ENCODE results near the gene MCC.

DNA sequence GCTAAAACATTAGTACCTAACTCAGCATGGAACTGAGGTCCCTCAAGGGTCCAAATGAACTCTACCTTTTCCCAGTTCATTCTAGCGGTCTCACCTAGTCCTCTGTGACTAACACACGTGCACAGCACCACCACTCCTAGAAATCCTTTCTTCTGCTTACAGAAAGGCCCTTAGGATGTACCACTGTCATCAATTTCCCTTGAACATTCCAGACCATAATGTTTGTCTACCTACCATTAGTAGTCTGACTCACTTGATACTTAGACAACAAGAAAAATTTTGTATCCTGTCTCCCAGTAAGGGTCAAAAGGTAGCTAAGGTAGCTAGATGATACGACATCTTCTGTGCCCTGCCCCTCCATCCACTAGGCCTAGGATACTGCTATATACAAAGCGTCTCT lies 220.0 kb downstream of the MCC start:
- TF ChIP-seq, protein P1, sequence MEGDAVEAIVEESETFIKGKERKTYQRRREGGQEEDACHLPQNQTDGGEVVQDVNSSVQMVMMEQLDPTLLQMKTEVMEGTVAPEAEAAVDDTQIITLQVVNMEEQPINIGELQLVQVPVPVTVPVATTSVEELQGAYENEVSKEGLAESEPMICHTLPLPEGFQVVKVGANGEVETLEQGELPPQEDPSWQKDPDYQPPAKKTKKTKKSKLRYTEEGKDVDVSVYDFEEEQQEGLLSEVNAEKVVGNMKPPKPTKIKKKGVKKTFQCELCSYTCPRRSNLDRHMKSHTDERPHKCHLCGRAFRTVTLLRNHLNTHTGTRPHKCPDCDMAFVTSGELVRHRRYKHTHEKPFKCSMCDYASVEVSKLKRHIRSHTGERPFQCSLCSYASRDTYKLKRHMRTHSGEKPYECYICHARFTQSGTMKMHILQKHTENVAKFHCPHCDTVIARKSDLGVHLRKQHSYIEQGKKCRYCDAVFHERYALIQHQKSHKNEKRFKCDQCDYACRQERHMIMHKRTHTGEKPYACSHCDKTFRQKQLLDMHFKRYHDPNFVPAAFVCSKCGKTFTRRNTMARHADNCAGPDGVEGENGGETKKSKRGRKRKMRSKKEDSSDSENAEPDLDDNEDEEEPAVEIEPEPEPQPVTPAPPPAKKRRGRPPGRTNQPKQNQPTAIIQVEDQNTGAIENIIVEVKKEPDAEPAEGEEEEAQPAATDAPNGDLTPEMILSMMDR (IDR thresholded peaks at IDR 0.05; ENCODE audit: poor library complexity) = no peak
- TF ChIP-seq EZH2phosphoT487 (IDR thresholded peaks at IDR 0.05; ENCODE audit: low read depth, severe bottlenecking, unreplicated experiment) = no peak
- TF ChIP-seq EZH2 (IDR thresholded peaks at IDR 0.05; ENCODE audit: borderline replicate concordance) = no peak

All from hepatocyte (in vitro differentiated cells).